Activated T-helper 17 cell treated with anti-CD3 and anti-CD28 coated beads, Interleukin-2, amount 50 U/mL, for 72 hours (primary cell): ENCODE measurements around the gene RPS6KB2. TPM values are rescaled to one million over a fixed set of nuclear protein-coding genes. Genes with fewer than 3 reads are reported as not detected.

ENCODE experiments used
- ATAC-seq: fragments of 150-1000 bp; cut with Tn5 transposase; replicated peaks from 2 replicates; pipeline ENCODE4 v1.10.0; 2021; ENCODE audit warnings: mild to moderate bottlenecking, moderate library complexity
- H3K27ac Mint-ChIP-seq: one replicate; pipeline ENCODE4 v1.8.0; 2022; ENCODE audit warnings: mixed read lengths
- H3K27me3 Mint-ChIP-seq: one replicate; pipeline ENCODE4 v1.8.0; 2022; ENCODE audit warnings: mixed read lengths
- H3K36me3 Mint-ChIP-seq: one replicate; pipeline ENCODE4 v1.8.0; 2022; ENCODE audit warnings: low read depth, mild to moderate bottlenecking, mixed read lengths
- H3K4me1 Mint-ChIP-seq: one replicate; pipeline ENCODE4 v1.8.0; 2022; ENCODE audit warnings: mixed read lengths
- H3K4me3 Mint-ChIP-seq: one replicate; pipeline ENCODE4 v1.8.0; 2022; ENCODE audit warnings: mild to moderate bottlenecking, mixed read lengths
- H3K9me3 Mint-ChIP-seq: one replicate; pipeline ENCODE4 v1.8.0; 2022; ENCODE audit warnings: mixed read lengths
- total RNA-seq, 2 donors: library from RNA; stranded (reverse); gene quantifications; one replicate each; pipeline ENCODE4 v1.2.3, GENCODE V29; 2022

Gene RPS6KB2
- total RNA-seq, 2 donors from 2014 or later = 62.3 to 63.0 TPM

DNA sequence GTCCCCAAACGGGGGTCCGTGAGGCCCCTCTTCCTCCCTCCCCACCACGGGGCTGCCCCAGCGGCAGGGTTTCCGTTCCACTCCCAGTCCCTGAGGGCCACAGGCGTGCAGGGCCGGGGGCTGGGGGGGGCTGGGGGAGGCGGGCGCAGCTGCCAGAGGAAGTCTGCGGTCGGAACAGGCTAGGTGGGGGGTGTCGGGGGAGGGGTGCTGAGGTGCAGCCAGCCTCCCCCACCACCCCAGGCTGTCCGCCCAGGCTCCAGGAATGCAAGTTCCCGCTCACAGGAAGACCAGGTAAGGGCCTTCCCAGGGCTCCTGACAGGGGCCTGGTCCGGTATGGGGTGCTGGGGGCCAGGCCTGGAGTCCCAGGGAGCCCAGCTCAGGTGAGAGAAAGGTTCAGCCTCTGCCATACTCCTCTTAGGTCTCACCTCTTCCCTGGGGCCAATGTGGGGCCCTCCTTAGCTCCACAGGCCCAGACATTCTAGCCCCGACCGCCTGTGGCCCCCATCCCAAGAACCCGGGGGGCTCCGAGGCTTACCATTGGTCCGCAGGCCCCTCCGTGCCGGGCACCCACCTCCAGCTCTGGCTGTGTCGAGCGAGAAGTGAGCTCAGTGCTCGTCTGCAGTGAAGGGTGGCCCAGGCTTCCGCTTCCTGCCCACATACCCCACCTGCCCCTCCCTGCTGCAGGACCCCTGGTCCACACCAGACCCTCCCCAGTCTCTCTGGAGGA lies 9.0 kb downstream of the RPS6KB2 start, which contains the start of gene PTPRCAP:
PTPRCAP (minus strand) TSS at position 601 of the 727 bp plus-strand sequence; CDS start at position 538, 63 bp downstream.
- no peaks in the 10 kb centered on the region for H3K9me3 Mint-ChIP-seq
- H3K27ac Mint-ChIP-seq = peak within 1 kb of the TSS; percentile 92
- H3K27me3 Mint-ChIP-seq = no peaks in the 10 kb centered on the region
- peak within 1 kb of the TSS; percentile 95 for H3K4me3 Mint-ChIP-seq
- peaks cover 6% of the 10 kb centered on the region for H3K4me1 Mint-ChIP-seq
- ATAC-seq = peak; percentile 9
- H3K36me3 Mint-ChIP-seq = peaks cover 81% of the 10 kb centered on the region

DNA sequence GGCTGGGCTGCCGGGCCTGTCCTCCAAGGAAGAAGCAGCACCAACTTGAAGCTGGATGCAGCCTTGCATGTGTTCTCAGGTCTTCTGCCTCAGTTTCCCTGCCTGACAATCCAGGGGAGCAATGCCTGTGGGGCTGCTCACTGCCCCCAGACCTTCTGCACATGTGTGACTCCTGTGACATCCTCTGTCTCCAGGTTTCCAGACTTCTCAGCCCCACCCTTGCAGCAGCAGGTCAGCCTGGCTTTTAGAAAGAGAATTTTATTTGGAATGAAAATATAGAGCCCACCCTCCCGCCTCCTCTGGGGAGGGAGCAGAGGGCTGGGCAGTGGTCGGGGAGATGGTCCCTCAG lies 9.5 kb downstream of the RPS6KB2 start:
- H3K9me3 Mint-ChIP-seq = no peaks in the 10 kb centered on the region
- peaks cover 76% of the 10 kb centered on the region for H3K36me3 Mint-ChIP-seq
- no peaks in the 10 kb centered on the region for H3K27me3 Mint-ChIP-seq
- H3K27ac Mint-ChIP-seq = peak overlapping the region; percentile 92
- peak overlapping the region; percentile 95 for H3K4me3 Mint-ChIP-seq
- no peak for ATAC-seq
- H3K4me1 Mint-ChIP-seq = peaks cover 5% of the 10 kb centered on the region

DNA sequence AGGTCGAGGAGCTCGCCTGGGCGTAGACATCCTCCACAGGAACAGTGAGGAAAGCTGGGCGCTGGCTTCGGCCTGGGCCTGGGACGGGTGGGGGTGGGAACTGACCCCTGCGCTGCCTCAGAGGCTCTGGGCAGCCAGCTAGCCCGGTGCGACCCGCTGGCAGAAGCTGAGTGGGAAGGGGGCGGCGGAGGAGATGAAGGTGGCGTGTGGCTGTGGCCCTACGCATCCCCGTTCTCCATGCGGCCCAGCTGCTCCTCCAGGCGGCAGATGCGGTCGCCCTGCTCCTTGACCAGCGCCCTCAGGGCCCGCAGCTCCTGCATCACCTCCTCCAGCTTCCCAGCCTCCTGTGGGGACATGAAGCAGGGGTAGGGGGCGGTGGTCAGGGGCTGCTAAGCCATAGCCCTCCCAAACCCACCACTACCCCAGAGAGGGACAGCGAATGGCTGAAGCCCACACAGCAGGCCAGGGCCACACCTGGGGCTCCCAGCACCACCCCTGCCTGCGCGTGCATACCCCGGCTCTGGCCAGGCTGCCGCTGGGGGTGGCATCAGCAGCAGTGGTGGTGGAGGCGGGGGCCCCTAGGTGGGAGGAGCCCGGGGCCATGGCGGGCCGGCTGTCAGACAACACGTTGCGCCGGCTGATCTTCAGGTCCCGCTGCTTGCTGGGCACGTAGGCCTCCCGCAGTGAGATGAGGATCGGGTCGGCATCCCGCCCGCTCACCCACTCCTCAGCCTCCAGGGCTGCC lies 10.0 kb downstream of the RPS6KB2 start:
- Mint-ChIP-seq H3K4me1 (peaks cover 5% of the 10 kb centered on the region), H3K27me3 (no peaks in the 10 kb centered on the region), H3K4me3 (peak overlapping the region; percentile 95), H3K27ac (peak overlapping the region; percentile 92), H3K36me3 (peaks cover 70% of the 10 kb centered on the region), H3K9me3 (no peaks in the 10 kb centered on the region)
- peak; percentile 59 for ATAC-seq

DNA sequence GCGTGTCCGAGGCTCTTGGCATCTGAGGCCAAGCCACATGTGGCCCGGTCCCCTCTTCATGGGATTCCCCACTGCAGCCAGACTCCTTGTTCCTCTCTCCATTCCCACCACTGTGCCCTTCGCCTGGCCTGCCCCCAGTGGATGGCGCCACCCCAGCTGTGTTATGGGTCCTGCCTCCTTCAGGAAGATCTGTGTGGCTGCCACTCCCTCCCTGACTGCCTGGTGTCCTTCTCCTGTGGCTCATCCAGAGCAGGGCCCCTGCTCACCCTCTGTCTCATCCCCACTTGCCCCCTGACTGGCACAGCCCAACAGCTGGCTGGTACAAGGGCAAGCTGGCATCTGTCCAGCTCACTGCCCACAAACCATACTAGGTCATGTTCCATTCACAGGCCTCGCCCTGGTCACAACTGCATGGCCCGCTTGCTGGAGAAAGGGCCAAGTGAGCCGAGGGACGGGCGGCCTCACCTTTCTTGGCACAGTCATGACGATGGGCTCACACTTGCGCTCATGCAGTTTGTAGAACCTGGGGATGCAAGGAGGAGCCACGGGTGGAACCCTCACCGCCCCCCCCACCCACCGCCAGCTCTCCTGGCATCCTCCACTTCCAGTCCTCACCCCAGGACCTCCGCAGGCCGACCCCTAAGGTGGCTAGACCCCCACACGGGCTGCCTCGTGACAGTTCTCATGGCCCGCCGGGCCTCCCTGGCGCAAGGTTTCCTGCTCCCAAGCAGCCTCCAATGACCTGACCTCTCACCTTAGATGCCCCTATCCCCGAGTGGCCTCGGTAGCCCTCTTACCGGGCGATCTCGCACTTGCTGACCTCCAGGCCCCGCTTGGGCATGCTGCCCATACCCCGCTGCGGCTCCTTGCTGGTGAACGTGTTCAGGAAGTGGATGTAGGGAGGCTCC lies 11.3 kb downstream of the RPS6KB2 start:
- no peaks in the 10 kb centered on the region for H3K27me3 Mint-ChIP-seq
- peaks cover 60% of the 10 kb centered on the region for H3K36me3 Mint-ChIP-seq
- H3K9me3 Mint-ChIP-seq = no peaks in the 10 kb centered on the region
- H3K4me3 Mint-ChIP-seq = peak overlapping the region; percentile 95
- peak; percentile 22 for ATAC-seq
- H3K27ac Mint-ChIP-seq = peak overlapping the region; percentile 92
- H3K4me1 Mint-ChIP-seq = peaks cover 5% of the 10 kb centered on the region

DNA sequence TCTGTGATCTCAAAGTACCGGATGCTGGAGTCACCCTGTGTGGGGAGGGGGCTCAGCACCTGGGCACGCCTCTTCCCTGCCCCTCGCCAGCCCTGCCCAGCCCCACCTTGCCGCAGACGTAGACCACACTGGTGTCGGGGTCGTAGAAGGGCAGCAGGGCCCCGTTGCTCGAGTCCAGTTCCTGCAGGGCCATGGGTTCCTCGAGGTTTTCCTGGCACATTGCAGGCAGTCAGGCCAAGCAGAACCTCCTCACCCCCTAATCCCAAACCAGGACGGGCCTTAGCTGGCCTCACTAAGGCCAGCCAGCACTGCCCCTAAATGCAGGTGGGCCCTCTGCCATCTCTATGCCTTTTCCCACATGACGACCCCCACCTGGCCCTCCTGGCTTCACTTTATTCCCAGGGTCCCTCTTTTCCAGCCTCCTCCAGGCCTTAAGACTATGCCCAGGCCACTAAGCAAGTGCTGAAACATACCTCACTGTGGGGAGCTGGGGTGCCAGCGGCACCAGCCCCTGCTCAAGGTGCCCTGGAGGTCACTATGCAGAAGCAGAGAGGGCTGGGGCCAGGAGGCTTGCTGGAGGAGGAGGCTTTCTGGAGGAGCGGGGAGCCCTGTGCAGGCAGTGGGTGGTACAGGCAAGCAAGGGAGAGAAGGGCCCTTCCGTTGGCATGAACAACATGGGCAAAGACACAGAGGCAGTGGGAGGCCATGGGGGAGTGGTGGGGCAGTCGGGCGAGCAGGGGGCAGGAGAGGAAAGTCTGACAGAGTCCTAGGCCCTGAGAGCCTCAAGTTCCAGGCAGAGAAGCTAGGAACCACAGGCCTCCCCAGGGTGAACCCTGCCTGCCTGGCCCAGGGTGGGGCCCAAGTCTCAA lies 12.2 kb downstream of the RPS6KB2 start:
- Mint-ChIP-seq H3K36me3 (peaks cover 51% of the 10 kb centered on the region), H3K27me3 (no peaks in the 10 kb centered on the region), H3K4me3 (peak overlapping the region; percentile 95), H3K4me1 (peaks cover 13% of the 10 kb centered on the region), H3K9me3 (no peaks in the 10 kb centered on the region), H3K27ac (peak overlapping the region; percentile 92)
- ATAC-seq = no peak

DNA sequence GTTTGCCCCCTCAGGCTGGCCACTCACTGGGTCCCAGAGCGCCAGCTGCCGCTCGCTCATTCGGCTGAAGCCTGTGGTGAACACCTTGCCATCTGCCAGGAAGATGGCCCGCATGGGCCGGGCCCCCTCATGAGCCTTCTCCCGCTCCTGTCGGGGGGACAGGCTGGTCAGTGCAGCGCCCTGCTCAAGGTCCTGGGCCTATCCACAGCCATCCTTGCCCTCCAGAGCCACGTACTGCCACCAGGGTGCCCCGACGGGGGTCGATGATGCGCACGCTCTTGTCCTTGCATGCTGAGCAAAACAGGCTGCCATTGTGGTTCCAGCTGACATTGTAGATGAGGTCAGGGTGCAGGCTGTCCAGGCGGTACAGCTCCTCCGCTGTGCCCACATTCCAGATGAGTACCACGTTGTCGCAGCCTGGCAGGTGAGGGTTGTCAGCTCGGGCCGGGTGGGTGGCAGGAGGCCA lies 12.8 kb downstream of the RPS6KB2 start:
- peaks cover 20% of the 10 kb centered on the region for H3K4me1 Mint-ChIP-seq
- no peak for ATAC-seq
- no peaks in the 10 kb centered on the region for H3K27me3 Mint-ChIP-seq
- H3K4me3 Mint-ChIP-seq = peak overlapping the region; percentile 95
- no peaks in the 10 kb centered on the region for H3K9me3 Mint-ChIP-seq
- H3K36me3 Mint-ChIP-seq = peaks cover 44% of the 10 kb centered on the region
- peak overlapping the region; percentile 92 for H3K27ac Mint-ChIP-seq

DNA sequence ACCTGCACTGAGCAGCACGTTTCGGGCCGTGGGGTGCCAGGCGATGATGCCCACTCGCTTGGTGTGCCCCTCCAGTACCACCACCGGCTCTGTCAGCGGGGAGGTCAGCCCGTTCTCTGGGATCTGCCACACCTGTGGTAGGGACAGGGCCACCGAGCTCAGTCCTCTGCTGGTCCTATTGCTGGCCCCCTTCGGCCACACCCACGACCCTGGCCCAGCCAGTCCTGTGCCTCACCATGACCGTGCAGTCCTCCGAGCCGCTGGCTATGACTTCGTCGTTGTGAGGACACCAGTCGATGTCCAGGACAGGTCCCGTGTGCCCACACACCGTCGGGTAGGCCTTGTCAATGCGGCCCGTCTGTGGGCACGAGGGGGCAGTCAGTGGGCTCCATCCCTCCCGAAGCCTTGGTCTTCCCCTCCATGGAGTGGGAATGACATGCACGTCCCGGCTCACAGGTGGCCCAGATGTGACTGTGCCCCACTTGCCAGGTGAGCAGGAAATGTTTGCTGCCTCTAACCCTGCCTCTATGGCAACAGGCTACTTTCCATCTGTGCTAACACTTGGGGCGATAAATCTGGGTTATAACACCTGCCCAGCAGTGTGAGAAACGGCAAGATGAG lies 13.5 kb downstream of the RPS6KB2 start:
- H3K27me3 Mint-ChIP-seq = no peaks in the 10 kb centered on the region
- H3K4me3 Mint-ChIP-seq = peak overlapping the region; percentile 95
- H3K36me3 Mint-ChIP-seq = peaks cover 37% of the 10 kb centered on the region
- H3K4me1 Mint-ChIP-seq = peaks cover 22% of the 10 kb centered on the region
- ATAC-seq = no peak
- no peaks in the 10 kb centered on the region for H3K9me3 Mint-ChIP-seq
- H3K27ac Mint-ChIP-seq = peak overlapping the region; percentile 92

DNA sequence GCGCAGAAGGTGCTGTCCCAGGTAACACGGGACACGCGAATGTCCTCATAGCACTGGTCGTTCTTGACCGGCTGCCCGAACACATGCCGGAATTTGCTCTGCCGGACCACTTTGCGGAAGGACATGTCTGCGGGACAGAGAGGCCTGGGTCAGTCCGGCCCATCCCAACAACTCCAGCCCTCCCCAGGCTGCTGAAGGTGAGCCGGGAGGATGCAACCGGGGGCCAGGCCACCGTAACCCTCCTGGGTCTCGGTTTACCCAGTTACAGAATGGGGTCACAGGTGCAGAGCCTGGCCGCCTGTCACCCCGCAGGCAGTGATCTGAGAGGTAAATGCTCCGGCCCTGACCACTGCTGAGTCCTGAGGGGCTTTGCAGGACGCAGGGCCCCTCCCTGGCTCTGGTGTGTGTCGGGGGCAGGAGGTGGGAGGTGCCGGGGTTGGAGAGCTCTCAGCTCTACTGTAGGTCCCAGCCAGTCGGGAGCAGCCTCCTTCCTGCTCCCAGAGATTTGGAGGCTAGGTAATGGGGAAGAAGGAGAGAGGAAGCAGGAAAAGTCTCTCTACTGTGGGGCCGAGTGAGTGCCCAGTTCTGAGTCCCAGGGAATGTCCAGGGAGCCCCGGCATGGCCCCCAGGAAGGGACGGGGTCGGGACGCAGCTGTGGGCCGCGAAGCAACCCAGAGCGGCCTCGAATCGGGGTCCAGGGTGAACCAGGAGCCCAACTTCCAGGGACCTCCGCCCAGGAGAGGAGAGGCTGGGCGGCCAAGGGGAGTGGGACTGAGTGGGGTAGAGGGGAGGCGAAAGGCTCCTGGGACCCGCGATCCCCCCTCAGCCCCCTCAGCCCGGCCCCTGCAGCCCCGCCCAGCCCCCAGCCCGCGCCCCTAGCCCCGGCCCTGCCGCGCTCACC lies 14.5 kb downstream of the RPS6KB2 start:
- H3K27ac Mint-ChIP-seq = peak overlapping the region; percentile 75
- peaks cover 22% of the 10 kb centered on the region for H3K4me1 Mint-ChIP-seq
- H3K4me3 Mint-ChIP-seq = peak overlapping the region; percentile 95
- H3K9me3 Mint-ChIP-seq = no peaks in the 10 kb centered on the region
- no peaks in the 10 kb centered on the region for H3K27me3 Mint-ChIP-seq
- ATAC-seq = no peak
- peaks cover 28% of the 10 kb centered on the region for H3K36me3 Mint-ChIP-seq

DNA sequence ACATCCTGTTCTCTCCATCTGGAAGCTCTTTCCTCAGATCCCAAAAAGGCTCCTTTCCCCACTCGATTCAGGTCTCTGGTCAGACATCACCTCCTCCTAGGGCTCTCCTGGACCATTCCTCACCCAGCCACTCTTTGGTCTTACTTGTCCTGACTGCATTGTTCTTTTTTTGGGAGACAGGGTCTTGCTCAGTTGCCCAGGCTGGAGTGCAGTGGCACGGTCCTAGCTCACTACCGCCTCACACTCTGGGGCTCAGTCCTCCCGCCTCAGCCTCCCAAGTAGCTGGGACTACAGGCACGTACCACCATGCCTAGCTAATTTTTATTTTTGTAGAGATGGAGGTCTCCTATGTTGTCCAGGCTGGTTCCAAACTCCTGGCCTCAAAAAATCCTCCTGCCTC lies 17.2 kb downstream of the RPS6KB2 start:
- Mint-ChIP-seq H3K36me3 (peaks cover under 1% of the 10 kb centered on the region), H3K4me3 (peak overlapping the region; percentile 76), H3K27me3 (no peaks in the 10 kb centered on the region), H3K9me3 (no peaks in the 10 kb centered on the region), H3K4me1 (peaks cover 23% of the 10 kb centered on the region), H3K27ac (peak overlapping the region; percentile 88)
- ATAC-seq = no peak

DNA sequence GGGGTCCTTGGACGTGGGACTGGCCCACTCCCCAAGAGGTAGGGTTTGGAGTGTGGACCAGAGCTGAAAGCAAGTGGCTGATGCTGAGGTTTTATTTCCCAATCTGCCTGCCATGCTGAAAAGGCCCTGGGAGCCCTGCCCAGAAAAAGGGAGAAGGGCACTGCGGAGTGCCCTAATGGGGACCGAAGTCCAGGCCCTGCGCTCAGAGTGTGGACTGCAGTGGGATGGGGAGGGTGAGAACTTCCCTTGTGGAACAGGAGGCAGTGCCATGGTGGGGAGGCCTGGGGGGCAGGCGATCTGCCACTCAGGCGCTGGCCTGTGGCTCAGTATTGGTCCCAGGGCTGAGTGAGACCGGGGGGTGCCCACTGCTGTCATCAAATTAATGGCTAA lies 19.9 kb downstream of the RPS6KB2 start:
- Mint-ChIP-seq H3K4me1 (peaks cover 21% of the 10 kb centered on the region), H3K4me3 (no peak overlapping the region), H3K27me3 (no peaks in the 10 kb centered on the region), H3K9me3 (no peaks in the 10 kb centered on the region), H3K27ac (no peak overlapping the region), H3K36me3 (no peaks in the 10 kb centered on the region)
- no peak for ATAC-seq

DNA sequence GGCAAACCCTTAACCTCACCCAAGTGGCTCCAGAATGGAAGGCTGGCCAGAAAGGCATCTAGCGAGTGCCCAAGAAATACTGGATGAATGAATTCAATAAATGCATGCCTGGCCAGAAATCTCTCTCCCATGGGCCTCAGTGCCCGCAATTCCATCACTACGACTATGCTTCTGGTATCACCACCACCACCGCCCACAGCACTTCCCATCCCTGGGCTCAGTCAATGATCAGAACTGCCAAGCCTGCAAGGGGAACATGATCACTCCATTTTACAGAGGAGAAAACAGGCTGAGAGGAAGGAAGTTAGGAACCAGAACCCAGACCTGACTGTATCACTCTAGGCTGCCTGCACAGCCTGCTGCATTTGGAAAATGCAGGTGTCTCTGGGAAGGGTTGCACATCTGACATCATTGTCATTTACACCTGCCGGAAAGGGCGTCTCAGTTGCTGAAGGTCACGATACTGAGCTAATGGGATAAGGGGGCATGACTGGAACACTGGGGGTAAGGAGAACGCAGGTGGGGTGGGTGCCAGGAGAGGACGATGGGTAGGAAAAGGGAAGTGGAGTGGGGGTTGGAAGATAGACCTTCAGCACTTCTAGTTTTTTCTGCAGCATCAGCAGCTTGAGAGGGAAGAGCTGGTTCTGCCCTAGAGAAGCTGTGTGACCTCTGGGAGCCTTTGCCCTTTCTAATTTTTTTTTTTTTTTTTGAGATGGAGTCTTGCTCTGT lies 21.0 kb downstream of the RPS6KB2 start:
- H3K9me3 Mint-ChIP-seq = no peaks in the 10 kb centered on the region
- no peak overlapping the region for H3K4me3 Mint-ChIP-seq
- H3K36me3 Mint-ChIP-seq = no peaks in the 10 kb centered on the region
- peaks cover 21% of the 10 kb centered on the region for H3K4me1 Mint-ChIP-seq
- H3K27me3 Mint-ChIP-seq = no peaks in the 10 kb centered on the region
- ATAC-seq = no peak
- H3K27ac Mint-ChIP-seq = no peak overlapping the region
